Neural crest cell (in vitro differentiated cells): ENCODE results near the gene KRT81. TPM values are rescaled to one million over a fixed set of nuclear protein-coding genes. Genes with fewer than 3 reads are reported as not detected.
A peak's percentile ranks its signal among the peaks of the same experiment; 100 is the strongest.
"Not testable (repeated sequence)": the region's sequence is repeated elsewhere in the genome, so short reads cannot be mapped to it uniquely, and the experiment has no call there.

ENCODE experiments used
- DNase-seq: peaks from one replicate; pipeline ENCODE4 v3.0.0; 2021; ENCODE audit warnings: low read depth, mixed read lengths, low spot score
- H3K27ac Mint-ChIP-seq: one replicate; pipeline ENCODE4 v1.8.0; 2021; ENCODE audit warnings: mild to moderate bottlenecking, mixed read lengths; ENCODE audit not compliant: unreplicated experiment
- H3K27me3 Mint-ChIP-seq: 2 replicates; pipeline ENCODE4 v1.8.0; 2021; ENCODE audit warnings: low read depth, mild to moderate bottlenecking, mixed read lengths
- H3K36me3 Mint-ChIP-seq: 2 replicates; pipeline ENCODE4 v1.8.0; 2021; ENCODE audit warnings: low read depth, mild to moderate bottlenecking, mixed read lengths
- H3K4me1 Mint-ChIP-seq: 2 replicates; pipeline ENCODE4 v1.8.0; 2021; ENCODE audit warnings: mixed read lengths
- H3K4me3 Mint-ChIP-seq: one replicate; pipeline ENCODE4 v1.8.0; 2021; ENCODE audit warnings: mild to moderate bottlenecking, mixed read lengths
- H3K9me3 Mint-ChIP-seq: 2 replicates; pipeline ENCODE4 v1.8.0; 2021; ENCODE audit warnings: mixed read lengths
- total RNA-seq: library from RNA; stranded (reverse); gene quantifications from 2 replicates; pipeline ENCODE4 v1.2.1, GENCODE V29; 2021
- TF ChIP-seq, protein P1 (sequence below): fragments of 200-600 bp; sonication (generic); conservative IDR thresholded peaks from 2 replicates; pipeline ENCODE4 v1.5.0; 2021; ENCODE audit warnings: antibody characterized with exemption, mild to moderate bottlenecking

KRT81 gene
- total RNA-seq, 1 donor from 2014 or later: not detected

DNA sequence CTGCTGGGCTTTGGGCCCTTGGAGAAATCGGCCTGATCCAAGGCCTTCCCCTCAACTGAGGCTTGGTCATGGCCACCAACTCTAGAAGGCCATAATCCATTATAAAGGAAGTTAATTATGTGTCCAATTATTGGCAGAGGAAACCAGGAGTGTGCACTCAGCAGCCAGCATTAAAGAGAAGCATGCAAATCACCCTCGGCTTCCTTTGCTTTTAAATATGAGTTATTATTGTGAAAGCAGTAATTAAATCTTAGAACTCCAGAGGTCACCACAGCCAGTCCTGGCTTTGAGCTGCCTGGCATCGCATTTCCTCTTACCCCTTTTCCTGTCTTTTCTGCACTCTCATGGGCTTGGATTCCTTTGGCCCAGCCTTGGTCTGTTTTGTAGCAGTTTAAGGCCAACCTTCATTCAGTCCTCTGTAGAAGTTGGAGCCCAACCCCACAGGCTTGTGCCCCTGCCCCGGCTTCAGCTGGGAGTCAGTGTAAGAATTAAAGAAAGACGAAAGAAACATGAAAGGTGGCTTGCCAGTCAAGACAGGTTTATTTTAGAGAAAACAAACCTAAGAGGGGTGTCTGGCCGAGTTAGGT lies 31.6 kb downstream of the KRT81 start:
- H3K4me3 Mint-ChIP-seq: no peak overlapping the region
- TF ChIP-seq, protein P1, sequence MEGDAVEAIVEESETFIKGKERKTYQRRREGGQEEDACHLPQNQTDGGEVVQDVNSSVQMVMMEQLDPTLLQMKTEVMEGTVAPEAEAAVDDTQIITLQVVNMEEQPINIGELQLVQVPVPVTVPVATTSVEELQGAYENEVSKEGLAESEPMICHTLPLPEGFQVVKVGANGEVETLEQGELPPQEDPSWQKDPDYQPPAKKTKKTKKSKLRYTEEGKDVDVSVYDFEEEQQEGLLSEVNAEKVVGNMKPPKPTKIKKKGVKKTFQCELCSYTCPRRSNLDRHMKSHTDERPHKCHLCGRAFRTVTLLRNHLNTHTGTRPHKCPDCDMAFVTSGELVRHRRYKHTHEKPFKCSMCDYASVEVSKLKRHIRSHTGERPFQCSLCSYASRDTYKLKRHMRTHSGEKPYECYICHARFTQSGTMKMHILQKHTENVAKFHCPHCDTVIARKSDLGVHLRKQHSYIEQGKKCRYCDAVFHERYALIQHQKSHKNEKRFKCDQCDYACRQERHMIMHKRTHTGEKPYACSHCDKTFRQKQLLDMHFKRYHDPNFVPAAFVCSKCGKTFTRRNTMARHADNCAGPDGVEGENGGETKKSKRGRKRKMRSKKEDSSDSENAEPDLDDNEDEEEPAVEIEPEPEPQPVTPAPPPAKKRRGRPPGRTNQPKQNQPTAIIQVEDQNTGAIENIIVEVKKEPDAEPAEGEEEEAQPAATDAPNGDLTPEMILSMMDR: no peak
- peaks cover 15% of the 10 kb centered on the region for H3K4me1 Mint-ChIP-seq
- no peak for DNase-seq
- H3K27me3 Mint-ChIP-seq: peaks cover 61% of the 10 kb centered on the region
- H3K36me3 Mint-ChIP-seq: no peaks in the 10 kb centered on the region
- H3K27ac Mint-ChIP-seq: no peak overlapping the region
- H3K9me3 Mint-ChIP-seq: peaks cover 7% of the 10 kb centered on the region

DNA sequence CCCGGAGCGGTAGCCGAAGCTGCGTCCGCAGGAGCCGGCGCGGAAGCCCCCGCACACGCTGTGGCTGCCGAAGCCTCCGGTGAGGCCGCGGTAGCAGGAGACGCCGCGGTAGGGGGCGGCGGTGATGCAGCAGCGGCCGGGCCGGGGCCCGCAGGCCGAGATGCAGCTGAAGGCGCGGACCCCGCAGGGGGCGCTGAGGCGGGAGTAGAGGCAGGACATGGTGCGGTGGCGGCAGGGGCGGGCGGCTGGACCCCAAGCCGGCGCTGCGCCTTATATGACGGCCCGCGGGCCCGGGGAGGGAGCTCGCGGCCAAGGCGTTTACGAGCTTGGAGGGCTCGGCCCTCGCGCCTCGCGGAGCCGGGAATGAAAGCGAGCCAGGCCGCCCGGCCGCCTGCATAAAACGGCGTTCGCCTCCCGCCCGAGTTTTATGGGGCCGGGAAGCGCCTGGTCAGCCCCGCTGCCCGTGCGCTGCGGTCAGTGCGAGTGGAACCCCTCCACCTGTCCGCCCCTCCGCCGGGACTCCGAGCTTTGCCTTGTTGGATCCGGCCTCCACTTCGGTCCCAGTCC lies 32.9 kb downstream of the KRT81 start:
- TF ChIP-seq, protein P1: no peak
- Mint-ChIP-seq H3K27me3 (peaks cover 65% of the 10 kb centered on the region), H3K4me1 (peaks cover 15% of the 10 kb centered on the region), H3K27ac (no peak overlapping the region), H3K9me3 (peaks cover 7% of the 10 kb centered on the region), H3K36me3 (no peaks in the 10 kb centered on the region), H3K4me3 (no peak overlapping the region)
- DNase-seq: peak; percentile 40

DNA sequence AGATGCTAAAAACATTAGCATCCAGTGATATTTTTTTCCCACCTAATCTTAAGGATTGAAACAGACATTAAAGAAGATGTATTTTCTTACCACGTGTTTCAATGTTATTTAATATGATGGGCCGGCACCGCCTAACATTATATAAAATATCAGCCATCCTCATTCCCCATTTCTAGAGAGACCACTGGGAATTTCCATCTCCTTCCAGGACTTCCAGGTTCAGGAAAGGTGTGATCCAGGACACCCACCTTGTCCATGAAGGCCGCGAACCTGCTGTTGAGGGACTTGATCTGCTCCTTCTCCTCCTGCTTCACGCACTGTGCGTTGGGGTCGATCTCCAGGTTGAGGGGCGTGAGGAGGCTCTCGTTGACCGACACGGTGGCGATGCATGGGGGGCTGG lies 33.4 kb downstream of the KRT81 start:
- H3K27ac Mint-ChIP-seq, H3K9me3 Mint-ChIP-seq, H3K36me3 Mint-ChIP-seq, DNase-seq, H3K4me3 Mint-ChIP-seq: not testable (repeated sequence)
- peaks cover 19% of the 10 kb centered on the region for H3K4me1 Mint-ChIP-seq
- peaks cover 65% of the 10 kb centered on the region for H3K27me3 Mint-ChIP-seq

DNA sequence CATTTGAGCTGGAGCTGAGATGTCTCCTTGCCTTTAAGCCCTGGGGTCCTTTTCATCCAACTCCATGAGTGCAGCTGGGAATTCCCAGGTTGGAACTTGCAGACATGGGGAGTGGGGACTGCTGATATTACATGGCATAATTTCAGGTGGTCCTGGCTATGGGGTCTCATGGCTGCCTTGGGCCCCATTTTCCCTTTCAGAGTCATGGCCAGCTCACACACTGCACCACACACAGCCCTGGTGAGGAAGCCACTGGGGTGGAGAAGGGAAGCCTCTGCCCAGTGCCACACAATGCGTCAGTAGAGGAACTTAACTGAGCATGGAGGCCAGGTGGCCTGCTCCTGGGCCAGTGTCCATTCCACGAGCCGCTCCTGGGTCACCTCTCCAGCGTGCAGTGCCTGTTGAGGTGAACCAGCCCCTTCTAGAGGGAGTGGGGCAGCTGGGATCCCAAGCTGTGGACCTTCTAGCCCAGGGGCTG lies 34.2 kb downstream of the KRT81 start:
- Mint-ChIP-seq H3K36me3 (no peaks in the 10 kb centered on the region), H3K4me1 (peaks cover 24% of the 10 kb centered on the region), H3K9me3 (peaks cover 4% of the 10 kb centered on the region), H3K27ac (no peak overlapping the region), H3K27me3 (peaks cover 66% of the 10 kb centered on the region), H3K4me3 (no peak overlapping the region)
- DNase-seq: no peak
- TF ChIP-seq, protein P1: no peak

DNA sequence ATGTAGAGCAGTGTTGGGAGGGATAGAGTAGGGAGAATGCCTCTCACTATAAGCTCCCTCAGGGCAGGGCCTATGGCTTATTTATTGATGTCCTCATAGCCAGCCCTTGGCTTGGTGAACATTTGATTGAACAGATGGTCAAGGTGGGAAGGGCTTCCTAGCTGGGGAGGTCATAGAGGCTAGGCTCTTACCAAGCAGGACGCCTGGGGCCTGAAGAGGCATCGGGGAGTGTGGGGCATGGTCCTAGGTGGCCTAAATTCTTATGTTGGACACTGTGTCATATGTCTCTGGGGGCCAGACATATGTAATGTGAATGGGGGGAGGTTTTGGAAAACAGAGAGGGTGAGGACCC lies 34.8 kb downstream of the KRT81 start:
- H3K4me3 Mint-ChIP-seq: no peak overlapping the region
- peaks cover 30% of the 10 kb centered on the region for H3K4me1 Mint-ChIP-seq
- peaks cover 69% of the 10 kb centered on the region for H3K27me3 Mint-ChIP-seq
- no peaks in the 10 kb centered on the region for H3K36me3 Mint-ChIP-seq
- H3K27ac Mint-ChIP-seq: no peak overlapping the region
- peaks cover 3% of the 10 kb centered on the region for H3K9me3 Mint-ChIP-seq
- TF ChIP-seq, protein P1: no peak
- DNase-seq: no peak

DNA sequence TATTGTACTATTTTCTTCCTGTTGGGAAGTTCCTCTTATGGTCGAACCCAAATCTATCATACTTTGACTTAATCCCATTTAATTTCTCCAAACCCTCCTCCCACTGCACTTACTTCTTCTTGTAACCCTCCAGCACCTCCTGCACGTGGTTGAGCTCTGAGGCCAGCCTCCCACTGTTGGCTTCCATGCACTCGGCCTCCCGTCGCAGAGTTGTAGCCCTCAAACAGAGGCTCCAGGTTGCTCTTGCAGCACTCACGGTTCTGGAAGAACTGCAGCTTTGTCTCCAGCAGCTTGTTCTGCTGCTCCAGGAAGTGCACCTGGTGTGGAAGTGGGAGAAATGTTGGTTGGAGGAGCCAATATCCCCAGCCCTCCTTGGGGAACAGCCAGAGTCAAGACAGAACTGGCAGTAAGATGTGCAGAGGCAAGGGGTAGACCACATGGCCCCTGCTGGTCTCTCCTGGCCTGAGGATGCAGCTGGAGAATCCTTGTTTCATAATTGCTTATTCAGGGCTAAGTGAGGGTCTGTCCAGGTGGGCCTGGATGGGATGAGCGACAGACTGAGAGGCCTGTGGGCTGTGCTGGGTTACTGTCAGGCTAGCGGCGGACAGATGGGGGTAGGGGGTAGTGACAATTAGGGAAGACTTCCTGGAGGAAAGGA lies 35.3 kb downstream of the KRT81 start:
- no peaks in the 10 kb centered on the region for H3K9me3 Mint-ChIP-seq
- DNase-seq: no peak
- no peak overlapping the region for H3K27ac Mint-ChIP-seq
- H3K27me3 Mint-ChIP-seq: peaks cover 73% of the 10 kb centered on the region
- H3K4me3 Mint-ChIP-seq: no peak overlapping the region
- H3K4me1 Mint-ChIP-seq: peaks cover 25% of the 10 kb centered on the region
- TF ChIP-seq, protein P1: no peak
- no peaks in the 10 kb centered on the region for H3K36me3 Mint-ChIP-seq
